DOHH2 (cell line): ENCODE results near the gene SLC39A10.

Experiments used
- CTCF ChIP-seq: fragments of 200-600 bp; sonication (generic); IDR thresholded peaks from one replicate; pipeline ENCODE4 v1.5.1; 2014; ENCODE audit warnings: antibody characterized with exemption, mild to moderate bottlenecking, low read depth, low read length; ENCODE audit not compliant: poor library complexity, severe bottlenecking
- EZH2phosphoT487 ChIP-seq: fragments of 200-600 bp; sonication (generic); IDR thresholded peaks from 2 replicates; pipeline ENCODE4 v1.6.1; 2017; ENCODE audit warnings: borderline replicate concordance, mild to moderate bottlenecking, antibody characterized with exemption, low read length, moderate library complexity, mixed read lengths

DNA sequence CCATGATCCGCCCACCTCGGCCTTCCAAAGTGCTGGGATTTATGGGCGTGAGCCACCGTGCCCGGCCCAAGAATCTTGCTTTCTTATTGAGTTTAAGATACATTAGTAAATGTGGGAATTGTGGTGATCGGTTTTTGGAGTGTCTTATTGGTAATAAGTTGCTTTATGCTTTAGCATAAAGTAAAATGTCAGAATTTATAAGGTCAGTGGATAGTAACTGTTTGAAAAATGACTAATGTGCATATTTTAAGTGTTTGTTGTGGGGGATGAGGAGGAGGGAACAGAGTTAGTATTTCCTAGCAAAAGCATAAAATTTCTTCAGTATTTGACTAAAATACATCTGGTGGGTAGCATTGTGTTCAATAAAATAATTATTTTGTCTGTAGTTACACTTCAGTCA, 77.4 kb downstream of the SLC39A10 start:
- TF ChIP-seq CTCF (no peak), EZH2phosphoT487 (no peak)
